Measurements from ENCODE around the gene TBPL1.

Gene TBPL1

GRCh38 chr6:133986942-133987341 is 33.9 kb downstream of the TBPL1 start:
- Histone ChIP-seq H3K9me3 (ENCODE audit: control insufficient read depth in 5 of 5, low read length in 5 of 5) (no peaks in the 10 kb centered on the region), H3K27me3 (ENCODE audit: control insufficient read depth in 5 of 5, insufficient read depth in 4 of 5, low read length in 5 of 5) (no peaks in the 10 kb centered on the region), H3K4me1 (ENCODE audit: control insufficient read depth in 5 of 5, insufficient read depth in 5 of 5, low read length in 5 of 5) (no peaks in the 10 kb centered on the region), H3K4me3 (ENCODE audit: low read depth in 1 of 5, low read length in 5 of 5) (no peak overlapping the region), H3K9ac (ENCODE audit: low read length in 5 of 5) (no peak overlapping the region), H3K36me3 (ENCODE audit: control insufficient read depth in 5 of 5, insufficient read depth in 5 of 5, low read length in 5 of 5) (peaks cover 15 to 40% (median 27%) of the 10 kb centered on the region in 5 donors), H3K27ac (ENCODE audit: low read depth, low read length) (no peak overlapping the region)

- Histone ChIP-seq H3K9ac (ENCODE audit: low read length in 5 of 5) (no peak overlapping the region), H3K36me3 (ENCODE audit: control insufficient read depth in 5 of 5, insufficient read depth in 5 of 5, low read length in 5 of 5) (peaks cover 7 to 31% (median 19%) of the 10 kb centered on the region in 5 donors), H3K4me3 (ENCODE audit: low read depth in 1 of 5, low read length in 5 of 5) (no peak overlapping the region), H3K9me3 (ENCODE audit: control insufficient read depth in 5 of 5, low read length in 5 of 5) (no peaks in the 10 kb centered on the region), H3K27ac (ENCODE audit: low read depth, low read length) (no peak overlapping the region), H3K4me1 (ENCODE audit: control insufficient read depth in 5 of 5, insufficient read depth in 5 of 5, low read length in 5 of 5) (peaks cover 0 to 11% (median 10%) of the 10 kb centered on the region in 5 donors), H3K27me3 (ENCODE audit: control insufficient read depth in 5 of 5, insufficient read depth in 4 of 5, low read length in 5 of 5) (no peaks in the 10 kb centered on the region)
These were observed 36.5 kb downstream of the TBPL1 start for GRCh38 chr6:133989525-133989924.

GRCh38 chr6:133990321-133990720 is 37.3 kb downstream of the TBPL1 start:
- no peak overlapping the region for H3K9ac ChIP-seq (ENCODE audit: low read length in 5 of 5)
- H3K4me3 ChIP-seq (ENCODE audit: low read depth in 1 of 5, low read length in 5 of 5), result no peak overlapping the region
- peaks cover 0 to 11% (median 10%) of the 10 kb centered on the region in 5 donors for H3K4me1 ChIP-seq (ENCODE audit: control insufficient read depth in 5 of 5, insufficient read depth in 5 of 5, low read length in 5 of 5)
- H3K27me3 ChIP-seq (ENCODE audit: control insufficient read depth in 5 of 5, insufficient read depth in 4 of 5, low read length in 5 of 5), result no peaks in the 10 kb centered on the region
- peaks cover 3 to 28% (median 14%) of the 10 kb centered on the region in 5 donors for H3K36me3 ChIP-seq (ENCODE audit: control insufficient read depth in 5 of 5, insufficient read depth in 5 of 5, low read length in 5 of 5)
- no peak overlapping the region for H3K27ac ChIP-seq (ENCODE audit: low read depth, low read length)
- no peaks in the 10 kb centered on the region for H3K9me3 ChIP-seq (ENCODE audit: control insufficient read depth in 5 of 5, low read length in 5 of 5)

GRCh38 chr6:133991096-133991593 is 38.1 kb downstream of the TBPL1 start:
- H3K4me1 ChIP-seq (ENCODE audit: control insufficient read depth in 5 of 5, insufficient read depth in 5 of 5, low read length in 5 of 5), result peaks cover 0 to 11% (median 10%) of the 10 kb centered on the region in 5 donors
- H3K27ac ChIP-seq (ENCODE audit: low read depth, low read length), result no peak overlapping the region
- H3K9ac ChIP-seq (ENCODE audit: low read length in 5 of 5), result no peak overlapping the region
- peaks cover 3 to 21% (median 6%) of the 10 kb centered on the region in 5 donors for H3K36me3 ChIP-seq (ENCODE audit: control insufficient read depth in 5 of 5, insufficient read depth in 5 of 5, low read length in 5 of 5)
- H3K9me3 ChIP-seq (ENCODE audit: control insufficient read depth in 5 of 5, low read length in 5 of 5), result no peaks in the 10 kb centered on the region
- no peaks in the 10 kb centered on the region for H3K27me3 ChIP-seq (ENCODE audit: control insufficient read depth in 5 of 5, insufficient read depth in 4 of 5, low read length in 5 of 5)
- H3K4me3 ChIP-seq (ENCODE audit: low read depth in 1 of 5, low read length in 5 of 5), result no peak overlapping the region

- H3K27ac ChIP-seq (ENCODE audit: low read depth, low read length), result no peak overlapping the region
- H3K9ac ChIP-seq (ENCODE audit: low read length in 5 of 5), result no peak overlapping the region
- peaks cover 0 to 3% (median 0%) of the 10 kb centered on the region in 5 donors for H3K9me3 ChIP-seq (ENCODE audit: control insufficient read depth in 5 of 5, low read length in 5 of 5)
- H3K4me1 ChIP-seq (ENCODE audit: control insufficient read depth in 5 of 5, insufficient read depth in 5 of 5, low read length in 5 of 5), result peaks cover 0 to 11% (median 10%) of the 10 kb centered on the region in 5 donors
- peaks cover 0 to 3% (median 0%) of the 10 kb centered on the region in 5 donors for H3K36me3 ChIP-seq (ENCODE audit: control insufficient read depth in 5 of 5, insufficient read depth in 5 of 5, low read length in 5 of 5)
- H3K27me3 ChIP-seq (ENCODE audit: control insufficient read depth in 5 of 5, insufficient read depth in 4 of 5, low read length in 5 of 5), result no peaks in the 10 kb centered on the region
- no peak overlapping the region for H3K4me3 ChIP-seq (ENCODE audit: low read depth in 1 of 5, low read length in 5 of 5)
These were observed 40.1 kb downstream of the TBPL1 start for GRCh38 chr6:133992992-133993680.

GRCh38 chr6:133995296-133995695 is 42.3 kb downstream of the TBPL1 start:
- Histone ChIP-seq H3K4me1 (ENCODE audit: control insufficient read depth in 5 of 5, insufficient read depth in 5 of 5, low read length in 5 of 5) (peaks cover 0 to 11% (median 10%) of the 10 kb centered on the region in 5 donors), H3K9ac (ENCODE audit: low read length in 5 of 5) (no peak overlapping the region), H3K36me3 (ENCODE audit: control insufficient read depth in 5 of 5, insufficient read depth in 5 of 5, low read length in 5 of 5) (no peaks in the 10 kb centered on the region), H3K27ac (ENCODE audit: low read depth, low read length) (no peak overlapping the region), H3K27me3 (ENCODE audit: control insufficient read depth in 5 of 5, insufficient read depth in 4 of 5, low read length in 5 of 5) (no peaks in the 10 kb centered on the region), H3K9me3 (ENCODE audit: control insufficient read depth in 5 of 5, low read length in 5 of 5) (peaks cover 0 to 3% (median 0%) of the 10 kb centered on the region in 5 donors), H3K4me3 (ENCODE audit: low read depth in 1 of 5, low read length in 5 of 5) (no peak overlapping the region)

- Histone ChIP-seq H3K4me1 (ENCODE audit: control insufficient read depth in 5 of 5, insufficient read depth in 5 of 5, low read length in 5 of 5) (peaks cover 0 to 11% (median 10%) of the 10 kb centered on the region in 5 donors), H3K4me3 (ENCODE audit: low read depth in 1 of 5, low read length in 5 of 5) (no peak overlapping the region), H3K27ac (ENCODE audit: low read depth, low read length) (no peak overlapping the region), H3K27me3 (ENCODE audit: control insufficient read depth in 5 of 5, insufficient read depth in 4 of 5, low read length in 5 of 5) (no peaks in the 10 kb centered on the region), H3K9me3 (ENCODE audit: control insufficient read depth in 5 of 5, low read length in 5 of 5) (peaks cover 0 to 3% (median 0%) of the 10 kb centered on the region in 5 donors), H3K9ac (ENCODE audit: low read length in 5 of 5) (no peak overlapping the region), H3K36me3 (ENCODE audit: control insufficient read depth in 5 of 5, insufficient read depth in 5 of 5, low read length in 5 of 5) (no peaks in the 10 kb centered on the region)
These were observed 42.7 kb downstream of the TBPL1 start for GRCh38 chr6:133995758-133996157.

- Histone ChIP-seq H3K4me1 (ENCODE audit: control insufficient read depth in 5 of 5, insufficient read depth in 5 of 5, low read length in 5 of 5) (peaks cover 0 to 11% (median 10%) of the 10 kb centered on the region in 5 donors), H3K36me3 (ENCODE audit: control insufficient read depth in 5 of 5, insufficient read depth in 5 of 5, low read length in 5 of 5) (no peaks in the 10 kb centered on the region), H3K27ac (ENCODE audit: low read depth, low read length) (no peak overlapping the region), H3K9ac (ENCODE audit: low read length in 5 of 5) (no peak overlapping the region), H3K9me3 (ENCODE audit: control insufficient read depth in 5 of 5, low read length in 5 of 5) (peaks cover 0 to 3% (median 0%) of the 10 kb centered on the region in 5 donors), H3K27me3 (ENCODE audit: control insufficient read depth in 5 of 5, insufficient read depth in 4 of 5, low read length in 5 of 5) (no peaks in the 10 kb centered on the region), H3K4me3 (ENCODE audit: low read depth in 1 of 5, low read length in 5 of 5) (no peak overlapping the region)
These were observed 44.2 kb downstream of the TBPL1 start for GRCh38 chr6:133997267-133997666.

GRCh38 chr6:133999305-133999704 is 46.3 kb downstream of the TBPL1 start:
- no peaks in the 10 kb centered on the region for H3K36me3 ChIP-seq (ENCODE audit: control insufficient read depth in 5 of 5, insufficient read depth in 5 of 5, low read length in 5 of 5)
- no peaks in the 10 kb centered on the region for H3K4me1 ChIP-seq (ENCODE audit: control insufficient read depth in 5 of 5, insufficient read depth in 5 of 5, low read length in 5 of 5)
- no peak overlapping the region for H3K27ac ChIP-seq (ENCODE audit: low read depth, low read length)
- no peaks in the 10 kb centered on the region for H3K27me3 ChIP-seq (ENCODE audit: control insufficient read depth in 5 of 5, insufficient read depth in 4 of 5, low read length in 5 of 5)
- no peak overlapping the region for H3K4me3 ChIP-seq (ENCODE audit: low read depth in 1 of 5, low read length in 5 of 5)
- H3K9ac ChIP-seq (ENCODE audit: low read length in 5 of 5), result no peak overlapping the region
- H3K9me3 ChIP-seq (ENCODE audit: control insufficient read depth in 5 of 5, low read length in 5 of 5), result peaks cover 0 to 3% (median 0%) of the 10 kb centered on the region in 5 donors

GRCh38 chr6:134000443-134000842 is 47.4 kb downstream of the TBPL1 start:
- H3K9me3 ChIP-seq (ENCODE audit: control insufficient read depth in 5 of 5, low read length in 5 of 5), result peaks cover 0 to 3% (median 0%) of the 10 kb centered on the region in 5 donors
- H3K27me3 ChIP-seq (ENCODE audit: control insufficient read depth in 5 of 5, insufficient read depth in 4 of 5, low read length in 5 of 5), result no peaks in the 10 kb centered on the region
- H3K27ac ChIP-seq (ENCODE audit: low read depth, low read length), result no peak overlapping the region
- no peak overlapping the region for H3K9ac ChIP-seq (ENCODE audit: low read length in 5 of 5)
- H3K4me1 ChIP-seq (ENCODE audit: control insufficient read depth in 5 of 5, insufficient read depth in 5 of 5, low read length in 5 of 5), result no peaks in the 10 kb centered on the region
- H3K4me3 ChIP-seq (ENCODE audit: low read depth in 1 of 5, low read length in 5 of 5), result no peak overlapping the region
- no peaks in the 10 kb centered on the region for H3K36me3 ChIP-seq (ENCODE audit: control insufficient read depth in 5 of 5, insufficient read depth in 5 of 5, low read length in 5 of 5)

Measured in subcutaneous abdominal adipose tissue (tissue), 5 donors.